SU-DHL-6 (cell line): ENCODE data around the gene SRPK3.

Experiments used
- H2AFZ ChIP-seq: fragments of 200-600 bp; sonication (generic); 2 replicates; pipeline ENCODE4 v1.6.1; 2014; ENCODE audit warnings: low read depth, mild to moderate bottlenecking, moderate library complexity, mixed read lengths, antibody characterized with exemption, low read length; ENCODE audit not compliant: severe bottlenecking
- H3F3A ChIP-seq: fragments of 200-600 bp; shearing (Covaris generic); 2 replicates; pipeline ENCODE4 v1.6.0; 2016; ENCODE audit warnings: antibody characterized with exemption, mild to moderate bottlenecking; ENCODE audit not compliant: insufficient read depth
- H3K27ac ChIP-seq: fragments of 200-600 bp; sonication (generic); 2 replicates; pipeline ENCODE4 v1.5.1; 2016; ENCODE audit warnings: low read depth, mild to moderate bottlenecking, low read length, moderate library complexity, mixed read lengths
- H3K27me3 ChIP-seq: fragments of 200-600 bp; sonication (generic), shearing (Covaris generic); 2 replicates; pipeline ENCODE4 v1.6.0; 2014; ENCODE audit warnings: mild to moderate bottlenecking, low read length
- H3K36me3 ChIP-seq: fragments of 200-600 bp; sonication (generic); 2 replicates; pipeline ENCODE4 v1.6.1; 2014; ENCODE audit warnings: mild to moderate bottlenecking, low read length, mixed read lengths
- H3K4me2 ChIP-seq: fragments of 300-600, 200-600 bp; shearing (Covaris generic), sonication (generic); 2 replicates; pipeline ENCODE4 v1.6.0; 2014; ENCODE audit warnings: low read length, low read depth, mild to moderate bottlenecking; ENCODE audit not compliant: poor library complexity, severe bottlenecking
- H3K4me3 ChIP-seq: fragments of 200-600 bp; sonication (generic); 2 replicates; pipeline ENCODE4 v1.5.1; 2014; ENCODE audit warnings: antibody characterized with exemption, low read length, mild to moderate bottlenecking, mixed read lengths; ENCODE audit not compliant: insufficient read depth, poor library complexity, severe bottlenecking
- H3K79me2 ChIP-seq: fragments of 200-600 bp; sonication (generic); 2 replicates; pipeline ENCODE4 v1.6.1; 2014; ENCODE audit warnings: mild to moderate bottlenecking, low read length, moderate library complexity; ENCODE audit not compliant: insufficient read depth
- H3K9ac ChIP-seq: fragments of 200-600 bp; sonication (generic); 2 replicates; pipeline ENCODE4 v1.7.0; 2014; ENCODE audit warnings: mild to moderate bottlenecking, low read length
- H3K9me2 ChIP-seq: fragments of 200-600 bp; sonication (generic); replicated peaks from 2 replicates; pipeline ENCODE4 v1.6.1; 2014; ENCODE audit warnings: low read length; ENCODE audit not compliant: insufficient read depth
- H3K9me3 ChIP-seq: fragments of 200-600 bp; sonication (generic); 2 replicates; pipeline ENCODE4 v1.6.1; 2014; ENCODE audit warnings: low read length, mixed read lengths; ENCODE audit not compliant: insufficient read depth
- H4K20me1 ChIP-seq: fragments of 200-600 bp; sonication (generic); 2 replicates; pipeline ENCODE4 v1.6.1; 2014; ENCODE audit warnings: low read depth, mild to moderate bottlenecking, antibody characterized with exemption, low read length, moderate library complexity, mixed read lengths
- EZH2phosphoT487 ChIP-seq: fragments of 200-600 bp; sonication (generic), shearing (Covaris generic); conservative IDR thresholded peaks from 2 replicates; pipeline ENCODE4 v1.6.1; 2018; ENCODE audit warnings: mild to moderate bottlenecking, antibody characterized with exemption, low read length, moderate library complexity, mixed read lengths
- TF ChIP-seq, protein P1 (sequence below): fragments of 200-600 bp; sonication (generic); IDR thresholded peaks from one replicate; pipeline ENCODE4 v1.5.1; 2017; ENCODE audit warnings: antibody characterized with exemption, mild to moderate bottlenecking, low read length, moderate library complexity; ENCODE audit not compliant: insufficient read depth, poor library complexity, severe bottlenecking

The SRPK3 gene

DNA sequence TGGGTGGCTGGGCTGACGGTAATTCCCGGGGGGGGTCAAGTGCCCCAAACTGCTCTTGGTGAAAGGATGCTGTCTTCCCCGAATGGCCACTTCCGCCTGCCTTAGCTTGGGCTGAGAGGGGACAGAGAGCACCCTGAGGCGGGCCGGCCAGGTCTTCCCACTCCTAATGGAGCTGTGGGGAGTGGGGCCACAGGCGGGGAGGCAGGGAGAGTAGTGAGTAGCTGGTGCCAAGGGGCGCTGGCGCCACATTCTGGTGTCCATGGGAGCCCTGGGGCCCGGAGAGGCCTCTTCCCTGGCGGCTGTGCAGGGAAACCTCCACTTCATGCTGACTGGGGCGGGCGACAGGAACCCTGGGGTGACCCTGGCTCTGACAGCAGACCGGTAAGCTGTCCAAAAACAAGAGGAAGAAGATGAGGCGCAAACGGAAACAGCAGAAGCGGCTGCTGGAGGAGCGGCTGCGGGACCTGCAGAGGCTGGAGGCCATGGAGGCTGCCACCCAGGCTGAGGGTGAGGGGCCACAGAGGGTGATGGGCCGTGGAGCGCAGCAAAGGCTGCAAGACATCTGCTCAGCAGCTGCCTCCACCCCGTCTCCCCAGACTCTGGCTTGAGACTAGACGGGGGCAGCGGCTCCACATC, 2.7 kb downstream of the SRPK3 start:
- Histone ChIP-seq H3F3A (no peaks in the 10 kb centered on the region), H3K4me3 (no peak overlapping the region), H3K9me3 (no peaks in the 10 kb centered on the region), H3K9ac (no peak overlapping the region), H3K9me2 (no peaks in the 10 kb centered on the region), H2AFZ (no peak overlapping the region), H3K4me2 (no peak overlapping the region), H3K36me3 (no peaks in the 10 kb centered on the region), H3K27me3 (no peaks in the 10 kb centered on the region), H3K79me2 (no peaks in the 10 kb centered on the region), H4K20me1 (no peaks in the 10 kb centered on the region; the same call in 1 of the 2 replicates), H3K27ac (no peak overlapping the region)
- TF ChIP-seq, protein P1, sequence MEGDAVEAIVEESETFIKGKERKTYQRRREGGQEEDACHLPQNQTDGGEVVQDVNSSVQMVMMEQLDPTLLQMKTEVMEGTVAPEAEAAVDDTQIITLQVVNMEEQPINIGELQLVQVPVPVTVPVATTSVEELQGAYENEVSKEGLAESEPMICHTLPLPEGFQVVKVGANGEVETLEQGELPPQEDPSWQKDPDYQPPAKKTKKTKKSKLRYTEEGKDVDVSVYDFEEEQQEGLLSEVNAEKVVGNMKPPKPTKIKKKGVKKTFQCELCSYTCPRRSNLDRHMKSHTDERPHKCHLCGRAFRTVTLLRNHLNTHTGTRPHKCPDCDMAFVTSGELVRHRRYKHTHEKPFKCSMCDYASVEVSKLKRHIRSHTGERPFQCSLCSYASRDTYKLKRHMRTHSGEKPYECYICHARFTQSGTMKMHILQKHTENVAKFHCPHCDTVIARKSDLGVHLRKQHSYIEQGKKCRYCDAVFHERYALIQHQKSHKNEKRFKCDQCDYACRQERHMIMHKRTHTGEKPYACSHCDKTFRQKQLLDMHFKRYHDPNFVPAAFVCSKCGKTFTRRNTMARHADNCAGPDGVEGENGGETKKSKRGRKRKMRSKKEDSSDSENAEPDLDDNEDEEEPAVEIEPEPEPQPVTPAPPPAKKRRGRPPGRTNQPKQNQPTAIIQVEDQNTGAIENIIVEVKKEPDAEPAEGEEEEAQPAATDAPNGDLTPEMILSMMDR: no peak
- no peak for TF ChIP-seq EZH2phosphoT487

DNA sequence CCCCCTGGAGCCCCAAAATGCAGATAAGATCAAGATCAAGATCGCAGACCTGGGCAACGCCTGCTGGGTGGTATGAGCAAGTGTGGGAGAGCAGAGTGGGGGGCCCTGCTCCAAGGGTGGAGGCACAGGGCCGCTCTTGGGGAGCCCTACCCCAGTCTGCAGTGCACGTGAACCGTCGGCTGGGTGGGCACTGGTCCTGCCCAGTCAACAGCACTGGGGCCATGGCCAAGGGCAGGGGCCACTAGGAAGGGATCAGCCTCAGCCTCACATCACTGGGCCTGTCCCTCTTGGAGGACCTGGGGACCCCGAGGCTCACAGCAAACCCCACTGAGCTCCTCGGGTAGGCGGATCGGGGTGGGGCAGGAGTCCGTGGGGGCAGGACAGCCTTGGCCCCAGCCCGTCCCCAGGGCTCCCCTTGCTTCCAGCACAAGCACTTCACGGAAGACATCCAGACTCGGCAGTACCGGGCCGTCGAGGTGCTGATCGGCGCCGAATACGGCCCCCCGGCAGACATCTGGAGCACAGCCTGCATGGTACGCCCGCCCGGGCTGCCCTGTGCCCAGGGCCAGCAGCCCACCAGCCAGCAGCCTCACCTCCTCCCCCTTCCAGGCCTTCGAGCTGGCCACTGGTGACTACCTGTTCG, 3.6 kb downstream of the SRPK3 start:
- H3K27ac ChIP-seq: no peak overlapping the region
- H3K79me2 ChIP-seq: no peaks in the 10 kb centered on the region
- H3K9ac ChIP-seq: no peak overlapping the region
- H2AFZ ChIP-seq: no peak overlapping the region
- H3K9me2 ChIP-seq: no peaks in the 10 kb centered on the region
- H3K4me3 ChIP-seq: no peak overlapping the region
- H3K9me3 ChIP-seq: no peaks in the 10 kb centered on the region
- H3K4me2 ChIP-seq: no peak overlapping the region
- TF ChIP-seq, protein P1: no peak
- TF ChIP-seq EZH2phosphoT487: no peak
- no peaks in the 10 kb centered on the region for H3F3A ChIP-seq
- no peaks in the 10 kb centered on the region; the same call in 1 of the 2 replicates for H4K20me1 ChIP-seq
- H3K27me3 ChIP-seq: no peaks in the 10 kb centered on the region
- H3K36me3 ChIP-seq: no peaks in the 10 kb centered on the region

DNA sequence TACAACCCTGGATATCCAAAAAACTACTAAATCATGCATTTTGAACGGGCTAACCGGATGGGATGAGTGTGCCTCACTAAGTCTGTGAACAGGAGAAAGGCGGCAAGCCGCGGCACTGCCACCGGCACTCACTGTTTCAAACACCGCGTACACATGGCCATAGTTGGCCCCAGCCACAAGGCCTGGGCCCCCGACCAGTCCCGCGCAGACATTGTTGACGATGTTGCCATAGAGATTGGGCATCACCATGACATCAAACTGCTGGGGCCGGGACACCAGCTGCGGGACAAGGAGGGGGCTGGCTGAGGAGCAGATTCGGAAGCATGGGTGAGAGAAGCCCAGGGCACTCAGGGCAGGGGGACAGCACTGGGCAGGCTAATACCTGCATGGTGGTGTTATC, 5.8 kb downstream of the SRPK3 start:
- H3K27ac ChIP-seq: no peak overlapping the region
- H3K9me2 ChIP-seq: no peaks in the 10 kb centered on the region
- no peak overlapping the region for H2AFZ ChIP-seq
- H4K20me1 ChIP-seq: no peaks in the 10 kb centered on the region
- no peak overlapping the region for H3K4me3 ChIP-seq
- no peaks in the 10 kb centered on the region for H3K27me3 ChIP-seq
- no peaks in the 10 kb centered on the region for H3K36me3 ChIP-seq
- TF ChIP-seq EZH2phosphoT487: no peak
- TF ChIP-seq, protein P1: no peak
- peaks cover under 1% of the 10 kb centered on the region; the same call in 1 of the 2 replicates for H3K79me2 ChIP-seq
- no peak overlapping the region for H3K4me2 ChIP-seq
- H3F3A ChIP-seq: no peaks in the 10 kb centered on the region
- H3K9me3 ChIP-seq: no peaks in the 10 kb centered on the region
- H3K9ac ChIP-seq: no peak overlapping the region
